Fibroblast of mammary gland (primary cell): ENCODE measurements around the gene AGBL4.
"Not testable (repeated sequence)": the region's sequence is repeated elsewhere in the genome, so short reads cannot be mapped to it uniquely, and the experiment has no call there.

ENCODE experiments used
- DNase-seq: peaks from one replicate; pipeline ENCODE4 v3.0.0-alpha.2; 2010; ENCODE audit warnings: low read depth
- H3K4me3 ChIP-seq: 2 replicates; pipeline ENCODE4 v1.5.1; 2011; ENCODE audit warnings: low read depth, mild to moderate bottlenecking, low read length, moderate library complexity; ENCODE audit not compliant: control insufficient read depth
- CTCF ChIP-seq: conservative IDR thresholded peaks from 2 replicates; pipeline ENCODE4 v1.5.1; 2011; ENCODE audit warnings: low read depth, low read length, inconsistent platforms; ENCODE audit not compliant: control insufficient read depth, insufficient read depth

AGBL4 gene

GRCh38 chr1:49016030-49016977 is 1007.5 kb downstream of the AGBL4 start:
- TF ChIP-seq CTCF, result no peak
- no peak overlapping the region for H3K4me3 ChIP-seq
- no peak for DNase-seq

GRCh38 chr1:49013079-49013478 is 1010.7 kb downstream of the AGBL4 start:
- TF ChIP-seq CTCF, result no peak
- DNase-seq, result no peak
- H3K4me3 ChIP-seq, result no peak overlapping the region

- DNase-seq, H3K4me3 ChIP-seq: not testable (repeated sequence)
These were observed 1020.8 kb downstream of the AGBL4 start for GRCh38 chr1:49002981-49003380.

GRCh38 chr1:48999321-48999720 is 1024.4 kb downstream of the AGBL4 start:
- DNase-seq, result no peak
- H3K4me3 ChIP-seq, result no peak overlapping the region
- TF ChIP-seq CTCF, result no peak

- no peak overlapping the region for H3K4me3 ChIP-seq
- no peak for DNase-seq
- TF ChIP-seq CTCF, result no peak
These were observed 1027.4 kb downstream of the AGBL4 start for GRCh38 chr1:48996311-48996710.

GRCh38 chr1:48988633-48989197 is 1035.0 kb downstream of the AGBL4 start:
- TF ChIP-seq CTCF, result no peak
- no peak for DNase-seq
- H3K4me3 ChIP-seq, result no peak overlapping the region

GRCh38 chr1:48979940-48980339 is 1043.8 kb downstream of the AGBL4 start:
- H3K4me3 ChIP-seq, result no peak overlapping the region
- no peak for TF ChIP-seq CTCF
- no peak for DNase-seq
